HFFc6 (cell line): ENCODE results near the gene FRMD4A. TPM values are rescaled to one million over a fixed set of nuclear protein-coding genes. Genes with fewer than 3 reads are reported as not detected.

ENCODE experiments used
- DNase-seq: peaks from one replicate; pipeline ENCODE4 v3.0.0-alpha.2; 2018
- H3K27ac Mint-ChIP-seq: 2 replicates; pipeline ENCODE4 v1.8.0; 2020; ENCODE audit warnings: mild to moderate bottlenecking, mixed read lengths
- H3K27me3 Mint-ChIP-seq: 2 replicates; pipeline ENCODE4 v1.8.0; 2021; ENCODE audit warnings: mild to moderate bottlenecking, moderate library complexity, mixed read lengths; ENCODE audit not compliant: insufficient read depth
- H3K36me3 Mint-ChIP-seq: 2 replicates; pipeline ENCODE4 v1.8.0; 2021; ENCODE audit warnings: low read depth, mixed read lengths
- H3K4me1 Mint-ChIP-seq: 2 replicates; pipeline ENCODE4 v1.8.0; 2020; ENCODE audit warnings: low read depth, mixed read lengths
- H3K4me3 Mint-ChIP-seq: 2 replicates; pipeline ENCODE4 v1.8.0; 2020; ENCODE audit warnings: mild to moderate bottlenecking, moderate library complexity, mixed read lengths
- H3K9me3 Mint-ChIP-seq: 2 replicates; pipeline ENCODE4 v1.8.0; 2020; ENCODE audit warnings: mild to moderate bottlenecking, mixed read lengths
- CTCF ChIP-seq: fragments of 200-600 bp; sonication (generic); IDR thresholded peaks from 2 replicates; pipeline ENCODE4 v1.5.0; 2021; ENCODE audit warnings: antibody characterized with exemption, mild to moderate bottlenecking
- total RNA-seq, 6 experiments: library from RNA; stranded (reverse); fragmentation: NEBNext Ultra II Directional; extraction: Animal tissue kit (Norgen Biotek cat#: 25700); gene quantifications; 2 replicates in 1 of 6; 3 replicates in 5 of 6; pipeline ENCODE4 v1.2.3, GENCODE V29; 2021

FRMD4A gene
- total RNA-seq, 6 experiments from 2014 or later = 76.7 to 117 (median 92.3) TPM

DNA sequence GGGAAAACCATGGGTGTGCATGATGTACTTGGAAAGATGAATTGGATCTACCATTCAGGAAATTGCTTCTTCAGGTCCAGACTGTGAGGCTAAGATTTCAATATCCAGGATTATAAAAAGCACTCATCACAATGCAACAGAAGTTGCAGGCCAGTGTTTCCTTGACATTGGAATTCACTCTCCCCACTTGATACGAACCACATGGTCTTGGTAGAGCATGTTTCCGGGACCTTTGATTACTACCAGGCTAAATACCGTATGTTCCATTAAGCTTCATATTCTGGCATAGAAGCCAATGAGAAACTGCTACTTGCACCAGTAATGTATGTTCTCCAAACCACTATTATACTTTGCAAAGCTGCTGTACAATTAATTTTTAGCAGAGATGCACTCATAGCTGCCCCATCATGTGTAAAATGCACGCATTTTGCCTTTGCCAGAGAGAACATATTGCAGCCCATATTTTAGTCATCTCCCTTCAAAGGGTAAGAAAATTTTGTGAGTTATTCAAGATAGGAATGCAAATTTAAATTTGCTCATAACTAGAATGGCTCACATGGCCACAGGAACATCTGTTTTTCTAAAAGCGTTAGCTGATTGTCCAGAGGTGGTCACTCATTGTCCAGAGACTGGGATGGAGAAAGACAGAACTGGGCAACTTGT lies 8.1 kb downstream of the FRMD4A start:
- no peaks in the 10 kb centered on the region for H3K36me3 Mint-ChIP-seq
- H3K4me1 Mint-ChIP-seq = no peaks in the 10 kb centered on the region
- no peaks in the 10 kb centered on the region for H3K9me3 Mint-ChIP-seq
- DNase-seq = no peak
- peaks cover 28% of the 10 kb centered on the region for H3K27me3 Mint-ChIP-seq
- no peak overlapping the region for H3K27ac Mint-ChIP-seq
- no peak for TF ChIP-seq CTCF
- no peak overlapping the region for H3K4me3 Mint-ChIP-seq

GRCh38 chr10:14318007-14318406 lies 12.7 kb downstream of the FRMD4A start:
- no peak overlapping the region for H3K27ac Mint-ChIP-seq
- no peaks in the 10 kb centered on the region for H3K4me1 Mint-ChIP-seq
- peaks cover 43% of the 10 kb centered on the region for H3K27me3 Mint-ChIP-seq
- no peaks in the 10 kb centered on the region for H3K9me3 Mint-ChIP-seq
- DNase-seq = no peak
- no peak overlapping the region for H3K4me3 Mint-ChIP-seq
- no peaks in the 10 kb centered on the region for H3K36me3 Mint-ChIP-seq
- no peak for TF ChIP-seq CTCF

- peaks cover 43% of the 10 kb centered on the region for H3K27me3 Mint-ChIP-seq
- TF ChIP-seq CTCF = no peak
- H3K4me1 Mint-ChIP-seq = no peaks in the 10 kb centered on the region
- DNase-seq = no peak
- H3K4me3 Mint-ChIP-seq = no peak overlapping the region
- H3K36me3 Mint-ChIP-seq = no peaks in the 10 kb centered on the region
- no peak overlapping the region for H3K27ac Mint-ChIP-seq
- no peaks in the 10 kb centered on the region for H3K9me3 Mint-ChIP-seq
Measured at GRCh38 chr10:14312014-14312413, 18.7 kb downstream of the FRMD4A start.

GRCh38 chr10:14311206-14311957 lies 19.3 kb downstream of the FRMD4A start:
- Mint-ChIP-seq H3K4me3 (no peak overlapping the region), H3K4me1 (no peaks in the 10 kb centered on the region), H3K9me3 (no peaks in the 10 kb centered on the region), H3K27ac (no peak overlapping the region), H3K27me3 (peaks cover 42% of the 10 kb centered on the region), H3K36me3 (no peaks in the 10 kb centered on the region)
- no peak for TF ChIP-seq CTCF
- no peak for DNase-seq

- H3K4me3 Mint-ChIP-seq = no peak overlapping the region
- H3K27me3 Mint-ChIP-seq = peaks cover 46% of the 10 kb centered on the region
- H3K27ac Mint-ChIP-seq = no peak overlapping the region
- TF ChIP-seq CTCF = no peak
- no peaks in the 10 kb centered on the region for H3K9me3 Mint-ChIP-seq
- DNase-seq = no peak
- H3K36me3 Mint-ChIP-seq = no peaks in the 10 kb centered on the region
- H3K4me1 Mint-ChIP-seq = no peaks in the 10 kb centered on the region
Measured at GRCh38 chr10:14309593-14309992, 21.1 kb downstream of the FRMD4A start.
